ENCODE data around the gene RBMS3. TPM values are rescaled to one million over a fixed set of nuclear protein-coding genes. Genes with fewer than 3 reads are reported as not detected.
"Not testable (repeated sequence)": the region's sequence is repeated elsewhere in the genome, so short reads cannot be mapped to it uniquely, and the experiment has no call there.

The RBMS3 gene
- total RNA-seq, 1 experiment from 2014 or later, result 5.9 TPM

DNA sequence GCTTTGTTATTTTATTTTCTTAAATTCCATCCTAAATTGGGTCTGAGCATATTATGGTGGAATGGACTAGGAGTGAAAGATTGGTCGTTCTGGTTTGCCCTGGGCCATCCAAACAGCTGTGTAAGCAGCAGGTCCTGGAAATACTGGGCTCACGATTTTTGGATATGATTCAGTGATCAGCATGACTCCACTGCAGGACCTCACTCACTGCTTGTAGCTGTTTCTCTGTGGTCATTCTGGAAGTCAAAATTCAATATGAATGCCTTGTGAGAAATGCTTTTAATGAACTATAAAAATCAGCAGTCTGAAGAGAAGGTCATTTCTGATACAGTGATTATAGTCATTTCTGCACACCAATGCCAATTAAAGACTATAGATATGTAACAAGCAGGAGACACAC, 185.0 kb downstream of the RBMS3 start:
- no peaks in the 10 kb centered on the region for H3K4me1 ChIP-seq (ENCODE audit: insufficient read depth, low read length, poor library complexity, severe bottlenecking)
- TF ChIP-seq EZH2 (IDR thresholded peaks at IDR 0.05; ENCODE audit: borderline replicate concordance, low read depth, low read length, poor library complexity, severe bottlenecking) (no peak), CTCF (conservative IDR thresholded peaks at IDR 0.05; ENCODE audit: low read depth, low read length) (no peak)
- no peaks in the 10 kb centered on the region for H3K36me3 ChIP-seq (ENCODE audit: insufficient read depth, low read length, poor library complexity, severe bottlenecking)
- H3K9me3 ChIP-seq (ENCODE audit: low read depth, low read length, poor library complexity, severe bottlenecking), result no peaks in the 10 kb centered on the region
- POLR2A ChIA-PET (ENCODE audit: low non-redundant PET), result no interaction called here
- CTCF ChIA-PET, result no interaction called here
- no TSS peak for BruUV-seq (replicated peaks)
- H3K27ac ChIP-seq (ENCODE audit: low read depth, low read length, poor library complexity, severe bottlenecking), result no peak overlapping the region
- DNase-seq (ENCODE audit: low spot score), result no peak
- no peak overlapping the region for H3K4me3 ChIP-seq (ENCODE audit: low read depth, low read length, poor library complexity, severe bottlenecking)
- intact Hi-C loops (cut with micrococcal nuclease; ENCODE audit: unreplicated experiment), result no loop called here
- no peaks in the 10 kb centered on the region for H3K27me3 ChIP-seq (replicated peaks; ENCODE audit: insufficient read depth, low read depth, low read length, poor library complexity)

- intact Hi-C loops (cut with micrococcal nuclease; ENCODE audit: unreplicated experiment), result no loop called here
Observed at GRCh38 chr3:29466442-29466841, 185.6 kb downstream of the RBMS3 start.

GRCh38 chr3:29468187-29468586, 187.3 kb downstream of the RBMS3 start:
- no peak for DNase-seq (ENCODE audit: low spot score)
- ChIA-PET CTCF (no interaction called here), POLR2A (ENCODE audit: low non-redundant PET) (no interaction called here)
- BruUV-seq (replicated peaks), result no TSS peak
- H3K36me3 ChIP-seq (ENCODE audit: insufficient read depth, low read length, poor library complexity, severe bottlenecking), result no peaks in the 10 kb centered on the region
- intact Hi-C loops (cut with micrococcal nuclease; ENCODE audit: unreplicated experiment), result no loop called here
- H3K27ac ChIP-seq (ENCODE audit: low read depth, low read length, poor library complexity, severe bottlenecking), result no peak overlapping the region
- no peaks in the 10 kb centered on the region for H3K27me3 ChIP-seq (replicated peaks; ENCODE audit: insufficient read depth, low read depth, low read length, poor library complexity)
- no peaks in the 10 kb centered on the region for H3K4me1 ChIP-seq (ENCODE audit: insufficient read depth, low read length, poor library complexity, severe bottlenecking)
- no peak for TF ChIP-seq CTCF (conservative IDR thresholded peaks at IDR 0.05; ENCODE audit: low read depth, low read length)
- TF ChIP-seq EZH2 (IDR thresholded peaks at IDR 0.05; ENCODE audit: borderline replicate concordance, low read depth, low read length, poor library complexity, severe bottlenecking), result no peak
- no peak overlapping the region for H3K4me3 ChIP-seq (ENCODE audit: low read depth, low read length, poor library complexity, severe bottlenecking)
- no peaks in the 10 kb centered on the region for H3K9me3 ChIP-seq (ENCODE audit: low read depth, low read length, poor library complexity, severe bottlenecking)

More at GRCh38 chr3:29466442-29466841, 185.6 kb downstream of the RBMS3 start:
- no TSS peak for BruUV-seq (replicated peaks)
- H3K27ac ChIP-seq (ENCODE audit: low read depth, low read length, poor library complexity, severe bottlenecking), result no peak overlapping the region
- TF ChIP-seq CTCF (conservative IDR thresholded peaks at IDR 0.05; ENCODE audit: low read depth, low read length) (no peak), EZH2 (IDR thresholded peaks at IDR 0.05; ENCODE audit: borderline replicate concordance, low read depth, low read length, poor library complexity, severe bottlenecking) (no peak)
- H3K36me3 ChIP-seq (ENCODE audit: insufficient read depth, low read length, poor library complexity, severe bottlenecking), result no peaks in the 10 kb centered on the region
- H3K27me3 ChIP-seq (replicated peaks; ENCODE audit: insufficient read depth, low read depth, low read length, poor library complexity), result no peaks in the 10 kb centered on the region
- H3K4me3 ChIP-seq (ENCODE audit: low read depth, low read length, poor library complexity, severe bottlenecking), result no peak overlapping the region
- H3K9me3 ChIP-seq (ENCODE audit: low read depth, low read length, poor library complexity, severe bottlenecking), result no peaks in the 10 kb centered on the region
- DNase-seq (ENCODE audit: low spot score), result no peak
- H3K4me1 ChIP-seq (ENCODE audit: insufficient read depth, low read length, poor library complexity, severe bottlenecking), result no peaks in the 10 kb centered on the region
- ChIA-PET POLR2A (ENCODE audit: low non-redundant PET) (no interaction called here), CTCF (no interaction called here)

GRCh38 chr3:29473481-29474170, 192.8 kb downstream of the RBMS3 start:
- CTCF ChIA-PET, result not testable (repeated sequence)

More at GRCh38 chr3:29473481-29474170, 192.8 kb downstream of the RBMS3 start:
- POLR2A ChIA-PET (ENCODE audit: low non-redundant PET); H3K27me3 ChIP-seq (replicated peaks; ENCODE audit: insufficient read depth, low read depth, low read length, poor library complexity); H3K4me3 ChIP-seq (ENCODE audit: low read depth, low read length, poor library complexity, severe bottlenecking); DNase-seq (ENCODE audit: low spot score); H3K36me3 ChIP-seq (ENCODE audit: insufficient read depth, low read length, poor library complexity, severe bottlenecking); H3K4me1 ChIP-seq (ENCODE audit: insufficient read depth, low read length, poor library complexity, severe bottlenecking); H3K9me3 ChIP-seq (ENCODE audit: low read depth, low read length, poor library complexity, severe bottlenecking); H3K27ac ChIP-seq (ENCODE audit: low read depth, low read length, poor library complexity, severe bottlenecking); intact Hi-C loops (cut with micrococcal nuclease; ENCODE audit: unreplicated experiment); BruUV-seq (replicated peaks): not testable (repeated sequence)

Data from A673 (cell line).